Measurements from ENCODE around the gene NEK7. TPM values are rescaled to one million over a fixed set of nuclear protein-coding genes. Genes with fewer than 3 reads are reported as not detected.

The NEK7 gene
- total and polyA plus RNA-seq, 4 experiments from 2014 or later, result 53.5 to 63.8 (median 57.2) TPM

DNA sequence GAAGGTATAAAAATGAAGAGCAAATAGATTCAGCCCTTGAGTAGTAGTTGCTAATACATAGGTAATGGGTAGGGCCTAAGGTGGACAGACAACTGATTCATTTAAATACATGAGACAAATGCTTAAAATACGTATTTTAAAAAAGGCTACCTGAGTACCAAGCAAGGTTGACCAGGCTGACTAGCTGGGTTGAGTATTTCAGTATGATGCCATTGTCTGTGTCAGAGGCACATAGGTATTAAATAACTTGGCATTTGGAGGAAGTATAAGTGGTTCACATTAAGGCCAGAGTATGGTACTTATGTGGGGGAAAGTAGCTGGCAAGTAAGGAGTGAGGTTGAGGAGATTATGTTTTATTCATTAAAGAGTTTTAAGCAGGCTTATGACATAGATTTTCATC, 19.4 kb downstream of the NEK7 start:
- H3K9me3 ChIP-seq (ENCODE audit: control insufficient read depth in 1 of 2, low read length in 2 of 2), result no peaks in the 10 kb centered on the region
- no peaks in the 10 kb centered on the region for H3K36me3 ChIP-seq (ENCODE audit: insufficient read depth, low read length)
- Mint-ChIP-seq H3K36me3 (no peaks in the 10 kb centered on the region), H3K27ac (peak overlapping the region; percentile 79 to 96 (median 84)), H3K4me3 (peak overlapping the region; percentile 33 to 81 (median 69)), H3K9me3 (peaks cover 0 to 2% (median 0%) of the 10 kb centered on the region in 8 donors), H3K4me1 (peaks cover 75 to 91% (median 83%) of the 10 kb centered on the region in 4 donors), H3K27me3 (no peaks in the 10 kb centered on the region)
- POLR2A ChIA-PET (ENCODE audit: partially characterized antibody), result interaction anchor here (0.7 to 7.4 kb wide), 6 partner anchors 8 to 506 kb away, joined by 3 to 62 read pairs (median 18); partner anchors contain the start of gene NEK7
- peak overlapping the region in 1 of 2 donors; percentile 7 for H3K4me3 ChIP-seq (ENCODE audit: low read length in 2 of 2)
- CTCF ChIA-PET (ENCODE audit: partially characterized antibody), result interaction anchor here (1.4 to 7.0 kb wide), 3 partner anchors 11 to 19 kb away, joined by 4 to 35 read pairs (median 6); partner anchors contain the start of gene NEK7
- H3K27me3 ChIP-seq (ENCODE audit: insufficient read depth, low read length), result no peaks in the 10 kb centered on the region
- peak overlapping the region; percentile 42 for H3K27ac ChIP-seq (ENCODE audit: low read depth, low read length)
- H3K4me1 ChIP-seq (ENCODE audit: insufficient read depth, low read length), result peaks cover 100% of the 10 kb centered on the region
- intact Hi-C loops (cut with micrococcal nuclease), result loop anchor here (1.0 kb wide), 1 partner anchor 10 kb away; no protein-coding TSS in a partner anchor
- no peak for DNase-seq

- peaks cover 78 to 93% (median 85%) of the 10 kb centered on the region in 4 donors for H3K4me1 Mint-ChIP-seq
- CTCF ChIA-PET (ENCODE audit: partially characterized antibody), result interaction anchor here (1.4 to 7.0 kb wide), 3 partner anchors 10 to 21 kb away, joined by 4 to 35 read pairs (median 6); partner anchors contain the start of gene NEK7
- H3K4me3 Mint-ChIP-seq, result peak overlapping the region in 7 of 8 donors; percentile 1 to 75 (median 62)
- H3K27me3 ChIP-seq (ENCODE audit: insufficient read depth, low read length), result no peaks in the 10 kb centered on the region
- intact Hi-C loops (cut with micrococcal nuclease), result no loop called here
- POLR2A ChIA-PET (ENCODE audit: partially characterized antibody), result interaction anchor here (1.0 to 7.4 kb wide), 4 partner anchors 9 to 20 kb away, joined by 3 to 62 read pairs (median 14); partner anchors contain the start of gene NEK7
- H3K36me3 ChIP-seq (ENCODE audit: insufficient read depth, low read length), result no peaks in the 10 kb centered on the region
- H3K4me1 ChIP-seq (ENCODE audit: insufficient read depth, low read length), result peaks cover 99% of the 10 kb centered on the region
- H3K36me3 Mint-ChIP-seq, result no peaks in the 10 kb centered on the region
- H3K9me3 Mint-ChIP-seq, result peaks cover 0 to 2% (median 0%) of the 10 kb centered on the region in 8 donors
- H3K27me3 Mint-ChIP-seq, result no peaks in the 10 kb centered on the region
- H3K27ac ChIP-seq (ENCODE audit: low read depth, low read length), result peak overlapping the region; percentile 29
- DNase-seq, result no peak
- H3K4me3 ChIP-seq (ENCODE audit: low read length in 2 of 2), result no peak overlapping the region
- peak overlapping the region; percentile 70 to 94 (median 89) for H3K27ac Mint-ChIP-seq
- H3K9me3 ChIP-seq (ENCODE audit: control insufficient read depth in 1 of 2, low read length in 2 of 2), result no peaks in the 10 kb centered on the region
Observed at GRCh38 chr1:198177546-198177945, 20.7 kb downstream of the NEK7 start.

GRCh38 chr1:198178615-198179014, 21.8 kb downstream of the NEK7 start:
- no peaks in the 10 kb centered on the region for H3K36me3 Mint-ChIP-seq
- H3K9me3 Mint-ChIP-seq, result peaks cover 0 to 2% (median 0%) of the 10 kb centered on the region in 8 donors
- peaks cover 74 to 93% (median 84%) of the 10 kb centered on the region in 4 donors for H3K4me1 Mint-ChIP-seq
- no peaks in the 10 kb centered on the region for H3K9me3 ChIP-seq (ENCODE audit: control insufficient read depth in 1 of 2, low read length in 2 of 2)
- H3K27me3 ChIP-seq (ENCODE audit: insufficient read depth, low read length), result no peaks in the 10 kb centered on the region
- intact Hi-C loops (cut with micrococcal nuclease), result loop anchor here (1.0 kb wide), 2 partner anchors 10 to 11 kb away; no protein-coding TSS in a partner anchor
- DNase-seq, result no peak
- no peak overlapping the region for H3K27ac ChIP-seq (ENCODE audit: low read depth, low read length)
- no peaks in the 10 kb centered on the region for H3K36me3 ChIP-seq (ENCODE audit: insufficient read depth, low read length)
- ChIA-PET CTCF (ENCODE audit: partially characterized antibody) (interaction anchor here (0.9 to 1.2 kb wide), 3 partner anchors 10 to 23 kb away, joined by 3 to 4 read pairs (median 3); no protein-coding TSS in a partner anchor), POLR2A (ENCODE audit: partially characterized antibody) (interaction anchor here (0.6 to 7.4 kb wide), 4 partner anchors 9 to 458 kb away, joined by 4 to 62 read pairs (median 17); partner anchors contain the start of gene NEK7)
- peaks cover 98% of the 10 kb centered on the region for H3K4me1 ChIP-seq (ENCODE audit: insufficient read depth, low read length)
- peak overlapping the region; percentile 69 to 94 (median 79) for H3K27ac Mint-ChIP-seq
- H3K4me3 ChIP-seq (ENCODE audit: low read length in 2 of 2), result no peak overlapping the region
- no peaks in the 10 kb centered on the region for H3K27me3 Mint-ChIP-seq
- peak overlapping the region in 6 of 8 donors; percentile 14 to 56 (median 38) for H3K4me3 Mint-ChIP-seq

DNA sequence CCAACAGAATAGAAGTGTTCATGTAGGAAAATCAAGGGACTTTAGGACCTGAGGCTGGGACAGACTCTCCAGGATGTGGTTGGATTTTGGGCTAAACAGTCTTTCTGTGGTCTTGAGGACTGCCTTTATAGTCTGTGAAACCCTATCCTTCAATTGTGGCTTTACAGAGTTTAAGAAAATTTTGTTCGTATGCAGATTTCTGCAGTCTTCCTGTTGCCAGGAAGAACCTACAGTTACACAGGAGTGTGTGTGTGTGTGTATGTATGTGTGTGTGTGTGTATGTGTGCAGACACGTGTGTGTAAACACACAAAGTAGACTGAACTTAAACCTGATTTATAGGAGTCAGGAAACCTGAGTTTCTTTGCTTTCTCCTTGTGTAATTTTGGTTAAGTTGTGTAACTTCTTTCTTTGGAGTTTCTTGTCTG, 22.8 kb downstream of the NEK7 start:
- Mint-ChIP-seq H3K27ac (peak overlapping the region; percentile 44 to 96 (median 92)), H3K4me1 (peaks cover 67 to 87% (median 79%) of the 10 kb centered on the region in 4 donors), H3K9me3 (peaks cover 0 to 2% (median 0%) of the 10 kb centered on the region in 8 donors), H3K4me3 (peak overlapping the region in 7 of 8 donors; percentile 14 to 72 (median 53)), H3K36me3 (no peaks in the 10 kb centered on the region), H3K27me3 (no peaks in the 10 kb centered on the region)
- H3K27me3 ChIP-seq (ENCODE audit: insufficient read depth, low read length), result no peaks in the 10 kb centered on the region
- POLR2A ChIA-PET (ENCODE audit: partially characterized antibody), result interaction anchor here (1.2 to 7.4 kb wide), 3 partner anchors 8 to 22 kb away, joined by 3 to 62 read pairs (median 10); partner anchors contain the start of gene NEK7
- CTCF ChIA-PET (ENCODE audit: partially characterized antibody), result no interaction called here
- intact Hi-C loops (cut with micrococcal nuclease), result loop anchor here (1.0 kb wide), 1 partner anchor 12 kb away; no protein-coding TSS in a partner anchor
- H3K36me3 ChIP-seq (ENCODE audit: insufficient read depth, low read length), result no peaks in the 10 kb centered on the region
- peaks cover 93% of the 10 kb centered on the region for H3K4me1 ChIP-seq (ENCODE audit: insufficient read depth, low read length)
- no peak overlapping the region for H3K4me3 ChIP-seq (ENCODE audit: low read length in 2 of 2)
- peak overlapping the region; percentile 37 for H3K27ac ChIP-seq (ENCODE audit: low read depth, low read length)
- no peaks in the 10 kb centered on the region for H3K9me3 ChIP-seq (ENCODE audit: control insufficient read depth in 1 of 2, low read length in 2 of 2)
- peak; percentile 35 to 56 (median 50) for DNase-seq

DNA sequence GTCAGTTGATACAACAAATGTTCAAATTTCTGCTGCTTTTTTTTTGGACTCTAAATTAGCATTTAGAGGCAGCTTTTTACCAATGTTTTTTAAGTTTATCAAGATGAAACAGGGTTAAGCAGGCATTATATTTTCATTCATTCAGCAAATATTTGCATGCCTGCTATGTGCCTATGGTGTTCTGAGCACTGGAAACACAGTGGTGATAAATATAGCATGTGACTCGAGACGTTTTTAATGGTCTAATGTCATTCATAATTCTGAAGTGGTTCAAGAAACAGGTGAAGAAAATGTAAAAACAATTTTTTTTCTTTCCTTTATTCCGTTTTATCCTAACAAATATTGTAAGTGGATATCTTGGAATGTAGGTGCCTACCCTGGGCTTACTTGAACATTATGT, 26.8 kb downstream of the NEK7 start:
- Mint-ChIP-seq H3K4me1 (peaks cover 60 to 87% (median 76%) of the 10 kb centered on the region in 4 donors), H3K27me3 (no peaks in the 10 kb centered on the region), H3K36me3 (no peaks in the 10 kb centered on the region), H3K4me3 (no peak overlapping the region), H3K27ac (peak overlapping the region in 2 of 7 donors; percentile 31 to 64), H3K9me3 (no peaks in the 10 kb centered on the region)
- ChIA-PET CTCF (ENCODE audit: partially characterized antibody) (interaction anchor here (1.0 to 1.3 kb wide), 2 partner anchors 25 to 27 kb away, joined by 3 to 6 read pairs; partner anchors contain the start of gene NEK7), POLR2A (ENCODE audit: partially characterized antibody) (interaction anchor here (0.6 to 4.0 kb wide), 3 partner anchors 10 to 276 kb away, joined by 3 to 21 read pairs (median 5); no protein-coding TSS in a partner anchor)
- DNase-seq, result no peak
- Histone ChIP-seq H3K9me3 (ENCODE audit: control insufficient read depth in 1 of 2, low read length in 2 of 2) (no peaks in the 10 kb centered on the region), H3K4me1 (ENCODE audit: insufficient read depth, low read length) (peaks cover 92% of the 10 kb centered on the region), H3K4me3 (ENCODE audit: low read length in 2 of 2) (no peak overlapping the region), H3K27ac (ENCODE audit: low read depth, low read length) (no peak overlapping the region), H3K27me3 (ENCODE audit: insufficient read depth, low read length) (no peaks in the 10 kb centered on the region), H3K36me3 (ENCODE audit: insufficient read depth, low read length) (no peaks in the 10 kb centered on the region)
- intact Hi-C loops (cut with micrococcal nuclease), result no loop called here

DNA sequence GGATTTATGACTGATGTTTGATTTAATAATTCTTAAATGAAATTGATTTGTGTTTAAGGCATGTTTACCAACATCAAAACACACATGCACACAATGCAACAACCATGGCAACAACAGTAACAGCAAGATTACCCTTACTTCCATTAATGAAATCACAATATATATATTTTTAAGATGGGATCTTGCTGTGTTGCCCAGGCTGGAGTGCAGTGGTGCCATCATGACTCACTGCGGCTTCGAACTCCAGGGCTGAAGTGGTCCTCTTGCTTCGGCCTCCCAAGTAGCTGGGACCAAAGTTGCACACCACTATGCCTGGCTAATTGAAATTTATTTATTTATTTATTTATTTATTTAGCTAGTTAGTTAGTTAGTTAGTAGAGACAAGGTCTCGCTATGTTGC, 27.7 kb downstream of the NEK7 start:
- Mint-ChIP-seq H3K27me3 (no peaks in the 10 kb centered on the region), H3K36me3 (no peaks in the 10 kb centered on the region), H3K4me3 (no peak overlapping the region), H3K9me3 (no peaks in the 10 kb centered on the region), H3K27ac (no peak overlapping the region), H3K4me1 (peaks cover 56 to 84% (median 75%) of the 10 kb centered on the region in 4 donors)
- no peak for DNase-seq
- ChIA-PET CTCF (ENCODE audit: partially characterized antibody) (interaction anchor here (1.3 to 1.5 kb wide), 2 partner anchors 11 to 28 kb away, joined by 3 to 6 read pairs; partner anchors contain the start of gene NEK7), POLR2A (ENCODE audit: partially characterized antibody) (interaction anchor here (1.2 to 4.0 kb wide), 2 partner anchors 11 to 15 kb away, joined by 3 to 21 read pairs; no protein-coding TSS in a partner anchor)
- intact Hi-C loops (cut with micrococcal nuclease), result no loop called here
- Histone ChIP-seq H3K27ac (ENCODE audit: low read depth, low read length) (no peak overlapping the region), H3K9me3 (ENCODE audit: control insufficient read depth in 1 of 2, low read length in 2 of 2) (no peaks in the 10 kb centered on the region), H3K36me3 (ENCODE audit: insufficient read depth, low read length) (no peaks in the 10 kb centered on the region), H3K4me3 (ENCODE audit: low read length in 2 of 2) (no peak overlapping the region), H3K4me1 (ENCODE audit: insufficient read depth, low read length) (peaks cover 92% of the 10 kb centered on the region), H3K27me3 (ENCODE audit: insufficient read depth, low read length) (no peaks in the 10 kb centered on the region)

DNA sequence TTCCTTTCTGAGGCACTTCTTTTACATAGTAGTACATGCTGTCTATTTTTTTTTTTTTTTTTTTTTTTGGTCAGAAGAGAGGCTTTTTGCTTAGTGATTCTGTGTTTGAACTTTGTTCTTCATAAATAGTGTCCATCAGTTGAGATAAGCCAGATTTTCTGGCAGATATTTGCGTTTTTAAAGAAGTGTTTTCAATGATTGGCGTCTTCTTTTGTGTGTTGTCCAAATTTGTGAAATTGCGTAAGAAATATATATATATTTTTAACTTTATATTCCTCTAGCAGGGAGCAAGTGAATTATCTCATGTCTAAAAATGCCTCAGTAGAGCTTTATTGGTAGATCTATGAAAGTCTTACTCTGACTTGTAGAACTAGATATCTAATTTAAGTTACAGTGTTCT, 28.3 kb downstream of the NEK7 start:
- intact Hi-C loops (cut with micrococcal nuclease), result no loop called here
- peak overlapping the region in 1 of 7 donors; percentile 76 for H3K27ac Mint-ChIP-seq
- ChIA-PET CTCF (ENCODE audit: partially characterized antibody) (interaction anchor here (1.0 to 1.5 kb wide), 2 partner anchors 12 to 280 kb away, joined by 3 to 5 read pairs; no protein-coding TSS in a partner anchor), POLR2A (ENCODE audit: partially characterized antibody) (interaction anchor here (1.2 to 4.1 kb wide), 4 partner anchors 11 to 28 kb away, joined by 3 to 47 read pairs (median 28); partner anchors contain the start of gene NEK7)
- H3K4me1 Mint-ChIP-seq, result peaks cover 52 to 81% (median 72%) of the 10 kb centered on the region in 4 donors
- Histone ChIP-seq H3K27me3 (ENCODE audit: insufficient read depth, low read length) (no peaks in the 10 kb centered on the region), H3K9me3 (ENCODE audit: control insufficient read depth in 1 of 2, low read length in 2 of 2) (no peaks in the 10 kb centered on the region), H3K4me3 (ENCODE audit: low read length in 2 of 2) (no peak overlapping the region), H3K36me3 (ENCODE audit: insufficient read depth, low read length) (no peaks in the 10 kb centered on the region), H3K4me1 (ENCODE audit: insufficient read depth, low read length) (peaks cover 92% of the 10 kb centered on the region), H3K27ac (ENCODE audit: low read depth, low read length) (no peak overlapping the region)
- H3K9me3 Mint-ChIP-seq, result no peaks in the 10 kb centered on the region
- no peaks in the 10 kb centered on the region for H3K27me3 Mint-ChIP-seq
- no peaks in the 10 kb centered on the region for H3K36me3 Mint-ChIP-seq
- no peak for DNase-seq
- H3K4me3 Mint-ChIP-seq, result no peak overlapping the region
